CD4-positive, alpha-beta T cell treated with Interleukin-6 for 4 hours (primary cell): ENCODE measurements around the gene FBXL4.

ENCODE experiments used
- DNase-seq: peaks from one replicate; pipeline ENCODE4 v3.0.0-alpha.2; 2020; ENCODE audit warnings: mixed read lengths

The FBXL4 gene

GRCh38 chr6:98824162-98824901, 123.4 kb downstream of the FBXL4 start:
- DNase-seq: no peak

GRCh38 chr6:98823428-98824161, 124.2 kb downstream of the FBXL4 start:
- DNase-seq: no peak

- DNase-seq: no peak
These were observed 125.9 kb downstream of the FBXL4 start for GRCh38 chr6:98821756-98822405.
